Colonic mucosa (tissue), 4 donors: ENCODE measurements around the gene PCDH19. TPM values are rescaled to one million over a fixed set of nuclear protein-coding genes. Genes with fewer than 3 reads are reported as not detected.
A peak's percentile ranks its signal among the peaks of the same experiment; 100 is the strongest.

Experiments
- DNase-seq: peaks from one replicate; pipeline ENCODE4 v3.0.0-alpha.2; 2020
- H3K27ac ChIP-seq: fragments of 200-600 bp; one replicate; pipeline ENCODE4 v1.8.0; 2021
- H3K27me3 ChIP-seq: fragments of 200-600 bp; one replicate; pipeline ENCODE4 v1.8.0; 2021
- H3K36me3 ChIP-seq: fragments of 200-600 bp; one replicate; pipeline ENCODE4 v1.8.0; 2021
- H3K4me1 ChIP-seq: fragments of 200-600 bp; one replicate; pipeline ENCODE4 v1.8.0; 2021; ENCODE audit warnings: mild to moderate bottlenecking
- H3K4me3 ChIP-seq: fragments of 200-600 bp; one replicate; pipeline ENCODE4 v1.8.0; 2021
- H3K9ac ChIP-seq, 2 donors: one replicate each; pipeline ENCODE4 v1.7.0; 2013; ENCODE audit warnings: control low read depth in 2 of 2, low read depth in 2 of 2, low read length in 2 of 2
- H3K9me3 ChIP-seq: fragments of 200-600 bp; one replicate; pipeline ENCODE4 v1.8.0; 2021
- CTCF ChIP-seq: fragments of 200-600 bp; IDR thresholded peaks from one replicate; pipeline ENCODE4 v1.8.0; 2022; ENCODE audit warnings: antibody characterized with exemption, mild to moderate bottlenecking
- intact Hi-C: fragments of 100-400 bp; cut with DNase I; formaldehyde crosslinking; loops from one replicate; pipeline ENCODE4 v1.14.1; 2022
- total RNA-seq, 2 donors: library from RNA; stranded (reverse); fragmentation: NEBNext Ultra II Directional in 1 of 2; extraction: Animal tissue kit (Norgen Biotek cat#: 25700) in 1 of 2; gene quantifications; one replicate each; pipeline ENCODE4 v1.2.1, GENCODE V29; 2021
- donor health status: healthy.
- donor health status: DM: no; HTN: no; CAD: no.
- donor health status: DM: no; HTN: no; CAD: no.

PCDH19 gene
- total RNA-seq, 2 donors from 2014 or later = 0.96 to 1.3 TPM

GRCh38 chrX:100440006-100440405, 29.9 kb upstream of the PCDH19 start:
- TF ChIP-seq CTCF = no peak
- no peak for DNase-seq
- intact Hi-C loops = no loop called here
- Histone ChIP-seq H3K9ac (no peak overlapping the region), H3K4me1 (no peaks in the 10 kb centered on the region), H3K27ac (no peak overlapping the region), H3K27me3 (no peaks in the 10 kb centered on the region), H3K4me3 (no peak overlapping the region), H3K9me3 (no peaks in the 10 kb centered on the region), H3K36me3 (no peaks in the 10 kb centered on the region)

GRCh38 chrX:100435726-100436125, 25.7 kb upstream of the PCDH19 start:
- no peak for TF ChIP-seq CTCF
- no peaks in the 10 kb centered on the region for H3K9me3 ChIP-seq
- H3K4me1 ChIP-seq = no peaks in the 10 kb centered on the region
- H3K4me3 ChIP-seq = no peak overlapping the region
- H3K36me3 ChIP-seq = no peaks in the 10 kb centered on the region
- intact Hi-C loops = no loop called here
- H3K27me3 ChIP-seq = no peaks in the 10 kb centered on the region
- DNase-seq = no peak
- H3K9ac ChIP-seq = no peak overlapping the region
- no peak overlapping the region for H3K27ac ChIP-seq

- Histone ChIP-seq H3K9ac (no peak overlapping the region), H3K4me3 (no peak overlapping the region), H3K27me3 (no peaks in the 10 kb centered on the region), H3K4me1 (no peaks in the 10 kb centered on the region), H3K27ac (no peak overlapping the region), H3K36me3 (no peaks in the 10 kb centered on the region), H3K9me3 (no peaks in the 10 kb centered on the region)
- intact Hi-C loops = no loop called here
- no peak for DNase-seq
- TF ChIP-seq CTCF = no peak
Observed at GRCh38 chrX:100424012-100424411, 13.9 kb upstream of the PCDH19 start.

- Histone ChIP-seq H3K27ac (no peak overlapping the region), H3K9ac (no peak overlapping the region), H3K4me3 (no peak overlapping the region), H3K36me3 (no peaks in the 10 kb centered on the region), H3K27me3 (peaks cover 8% of the 10 kb centered on the region), H3K4me1 (no peaks in the 10 kb centered on the region), H3K9me3 (no peaks in the 10 kb centered on the region)
- no peak for DNase-seq
- intact Hi-C loops = no loop called here
- TF ChIP-seq CTCF = no peak
Observed at GRCh38 chrX:100418556-100418955, 8.5 kb upstream of the PCDH19 start.

GRCh38 chrX:100417681-100418080, 7.6 kb upstream of the PCDH19 start:
- no peaks in the 10 kb centered on the region for H3K9me3 ChIP-seq
- H3K27me3 ChIP-seq = peaks cover 10% of the 10 kb centered on the region
- no peak for TF ChIP-seq CTCF
- no peak overlapping the region for H3K27ac ChIP-seq
- H3K9ac ChIP-seq = no peak overlapping the region
- no peak for DNase-seq
- H3K4me1 ChIP-seq = no peaks in the 10 kb centered on the region
- H3K36me3 ChIP-seq = no peaks in the 10 kb centered on the region
- no peak overlapping the region for H3K4me3 ChIP-seq
- intact Hi-C loops = no loop called here

GRCh38 chrX:100413229-100413628, 3.2 kb upstream of the PCDH19 start:
- no peaks in the 10 kb centered on the region for H3K4me1 ChIP-seq
- intact Hi-C loops = no loop called here

More at GRCh38 chrX:100413229-100413628, 3.2 kb upstream of the PCDH19 start:
- Histone ChIP-seq H3K9ac (no peak overlapping the region), H3K27ac (no peak overlapping the region), H3K27me3 (peaks cover 29% of the 10 kb centered on the region), H3K4me3 (no peak overlapping the region), H3K36me3 (no peaks in the 10 kb centered on the region), H3K9me3 (no peaks in the 10 kb centered on the region)
- peak; percentile 29 for DNase-seq
- TF ChIP-seq CTCF = peak; percentile 49
